IPS-18c (cell line): ENCODE results near the gene PGR.

Experiments
- H3K4me3 ChIP-seq: 2 replicates; pipeline ENCODE4 v1.7.0; 2013; ENCODE audit warnings: low read depth, mild to moderate bottlenecking, low read length, moderate library complexity; ENCODE audit not compliant: insufficient read depth
- H3K9me3 ChIP-seq: one replicate; pipeline ENCODE4 v1.6.1; 2013; ENCODE audit warnings: mild to moderate bottlenecking, low read length, moderate library complexity; ENCODE audit not compliant: control insufficient read depth, insufficient read depth

PGR gene

DNA sequence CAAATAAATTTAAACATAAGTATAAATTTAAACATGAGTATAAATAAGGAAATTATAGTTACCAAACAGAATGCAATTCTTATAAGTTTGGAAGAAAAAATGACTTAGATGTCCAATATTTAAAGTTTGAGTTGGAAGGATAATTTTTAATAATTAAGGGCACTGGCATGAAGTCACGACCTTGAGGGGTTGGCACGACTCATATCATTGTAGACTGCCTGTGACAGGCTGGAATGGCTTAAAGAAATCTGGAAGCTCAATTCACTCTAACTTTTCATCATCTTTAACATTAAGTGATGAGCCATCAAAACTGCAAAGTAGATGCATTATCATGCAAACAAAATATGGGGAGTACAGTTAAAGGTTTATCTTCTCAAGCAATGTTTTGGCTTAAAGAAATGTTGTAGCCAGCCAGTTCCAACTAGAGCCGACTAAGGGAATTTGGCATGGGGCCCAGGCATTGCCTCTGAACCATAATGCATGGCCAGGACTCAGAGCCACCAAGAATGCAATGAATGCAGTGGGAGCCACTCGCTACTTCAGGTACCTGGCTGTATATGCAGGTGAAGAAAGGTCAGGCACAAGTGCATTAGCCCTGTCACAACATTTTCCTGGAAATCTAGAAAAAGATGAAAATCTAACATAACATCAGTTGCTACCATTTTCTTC lies 33.4 kb downstream of the PGR start:
- Histone ChIP-seq H3K9me3 (no peaks in the 10 kb centered on the region), H3K4me3 (no peak overlapping the region)

DNA sequence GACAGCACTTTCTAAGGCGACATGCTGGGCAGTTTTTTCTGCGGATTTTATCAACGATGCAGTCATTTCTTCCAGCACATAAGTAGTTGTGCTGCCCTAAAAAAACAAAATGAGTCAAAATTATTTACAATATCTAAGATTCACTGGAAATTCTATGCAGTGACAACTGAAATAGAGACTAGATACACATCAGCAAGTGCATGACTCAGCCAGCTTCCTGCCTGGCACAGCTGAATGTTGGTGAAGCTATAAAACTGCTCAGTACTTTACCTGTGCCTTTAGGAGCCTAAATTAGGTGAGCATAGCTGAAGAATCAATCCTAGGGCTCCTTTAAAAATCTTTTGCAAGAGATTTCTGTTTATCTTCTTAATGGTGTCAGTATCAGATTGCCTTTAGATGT lies 37.8 kb downstream of the PGR start:
- Histone ChIP-seq H3K9me3 (no peaks in the 10 kb centered on the region), H3K4me3 (no peak overlapping the region)

DNA sequence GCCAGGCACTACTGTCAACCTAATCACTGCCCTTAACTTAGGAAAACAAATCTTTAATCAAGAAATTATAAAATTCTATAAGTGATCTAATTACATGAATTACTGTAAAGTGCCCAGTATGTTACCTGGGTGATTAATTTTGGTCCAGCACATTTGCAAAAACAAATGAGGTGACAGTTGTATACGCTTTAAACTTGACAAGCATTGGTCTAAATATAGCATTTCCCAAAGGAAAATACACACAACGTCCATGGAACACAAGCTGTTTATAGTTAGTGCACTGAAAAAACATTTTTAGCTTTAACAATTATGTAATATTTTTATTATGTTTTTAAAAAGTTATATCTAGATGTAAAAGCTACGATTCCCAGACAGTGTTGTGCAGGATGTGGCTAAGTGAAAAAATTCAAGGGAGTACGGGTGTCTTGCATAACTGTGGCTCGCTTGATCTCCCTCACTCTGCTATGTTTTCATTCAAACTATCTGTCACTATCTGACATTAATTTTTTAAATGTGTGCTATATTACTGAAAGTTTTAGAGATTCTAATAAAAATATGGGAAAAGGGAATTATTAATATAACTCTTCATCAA lies 38.8 kb downstream of the PGR start:
- H3K4me3 ChIP-seq = no peak overlapping the region
- no peaks in the 10 kb centered on the region for H3K9me3 ChIP-seq

DNA sequence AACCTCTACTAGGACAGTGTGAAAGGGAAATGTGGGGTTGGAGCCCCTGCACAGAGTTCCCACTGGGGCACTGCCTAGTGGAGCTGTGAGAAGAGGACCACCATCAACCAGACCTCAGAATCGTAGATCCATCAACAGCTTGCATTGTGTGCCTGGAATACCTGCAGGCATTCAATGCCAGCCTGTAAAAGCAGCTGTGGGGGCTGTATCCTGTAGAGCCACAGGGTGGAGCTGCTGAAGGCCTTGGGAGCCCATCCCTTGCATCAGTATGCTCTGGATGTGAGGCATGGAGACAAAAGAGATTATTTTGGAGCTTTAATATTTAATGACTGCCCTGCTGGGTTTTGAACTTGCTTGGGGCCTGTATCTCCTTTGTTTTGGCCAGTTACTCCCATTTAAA lies 46.3 kb downstream of the PGR start:
- Histone ChIP-seq H3K9me3 (peaks cover 4% of the 10 kb centered on the region), H3K4me3 (no peak overlapping the region)

DNA sequence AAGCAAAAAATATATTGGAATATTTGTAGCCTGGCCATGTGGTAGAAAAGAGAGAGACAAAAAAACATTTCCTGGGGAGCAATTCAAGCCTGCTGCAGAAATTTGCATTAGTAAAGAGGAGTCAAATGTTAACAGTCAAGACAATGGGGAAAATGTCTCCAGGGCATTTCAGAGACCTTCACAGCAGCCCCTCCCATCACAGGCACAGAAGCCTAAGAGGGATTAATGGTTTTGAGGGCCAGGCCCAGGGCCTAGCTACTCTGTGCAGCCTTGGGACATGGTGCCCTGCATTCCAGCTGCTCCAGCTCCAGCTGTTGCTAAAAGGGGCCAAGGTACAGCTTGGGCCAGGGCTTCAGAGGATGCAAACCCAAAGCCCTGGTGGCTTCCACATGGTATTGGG lies 46.8 kb downstream of the PGR start:
- H3K4me3 ChIP-seq = no peak overlapping the region
- H3K9me3 ChIP-seq = peaks cover 4% of the 10 kb centered on the region

DNA sequence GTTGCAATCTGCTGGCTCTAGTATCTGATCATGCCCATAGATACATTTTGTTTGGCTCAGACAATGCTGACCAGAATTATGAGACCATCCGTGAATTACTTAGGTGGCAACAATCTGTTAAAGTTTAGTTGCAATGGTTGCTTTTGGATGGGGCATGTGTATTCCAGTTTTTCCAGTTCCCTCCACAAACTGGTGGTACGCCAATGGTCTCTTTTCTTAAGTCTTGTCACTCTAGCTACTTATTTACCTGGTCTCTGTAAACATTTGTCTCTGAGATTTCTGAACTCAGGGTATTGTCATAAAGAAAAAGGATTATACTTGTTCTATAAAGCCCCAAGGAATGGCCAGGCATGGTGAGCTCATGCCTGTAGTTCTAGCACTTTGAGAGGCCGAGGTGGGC lies 65.9 kb downstream of the PGR start:
- no peaks in the 10 kb centered on the region for H3K9me3 ChIP-seq
- H3K4me3 ChIP-seq = no peak overlapping the region

DNA sequence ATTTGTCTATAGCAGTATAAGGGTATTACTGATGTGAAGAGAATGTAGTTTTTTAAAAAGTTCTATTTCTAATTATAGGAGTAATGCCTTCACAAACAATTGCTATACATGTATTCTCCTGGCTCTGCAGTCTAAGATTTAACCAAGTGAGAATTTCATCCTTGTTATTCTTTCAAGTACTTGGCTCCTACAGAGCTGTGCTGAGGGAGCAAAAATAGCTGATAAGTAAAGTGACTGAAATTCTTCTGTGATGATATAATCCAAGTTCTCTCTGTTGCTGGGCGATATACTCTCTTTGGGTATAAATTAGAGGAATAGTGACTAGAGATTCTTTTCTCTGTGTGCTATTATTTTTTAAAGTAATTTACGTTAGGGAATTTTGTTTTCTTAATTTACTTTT lies 68.0 kb downstream of the PGR start:
- Histone ChIP-seq H3K9me3 (no peaks in the 10 kb centered on the region), H3K4me3 (no peak overlapping the region)

DNA sequence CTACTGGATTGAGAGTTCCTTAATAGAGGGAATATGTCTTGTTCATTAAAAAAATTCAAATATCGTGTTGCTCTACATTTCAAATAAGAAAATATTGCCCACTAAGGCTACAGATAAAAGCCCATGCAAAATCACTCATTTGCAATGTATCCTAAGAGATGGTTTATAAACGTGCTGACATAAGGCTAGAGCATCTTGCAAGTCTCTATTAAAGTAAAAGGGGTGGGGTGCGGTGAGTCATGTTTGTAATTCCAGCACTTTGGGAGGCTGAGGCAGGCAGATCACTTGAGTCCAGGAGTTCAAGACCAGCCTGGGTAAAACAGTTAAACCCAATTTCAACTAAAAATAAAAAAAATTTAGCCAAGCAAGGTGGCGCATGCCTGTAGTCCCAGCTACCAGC lies 70.3 kb downstream of the PGR start:
- H3K9me3 ChIP-seq = no peaks in the 10 kb centered on the region
- H3K4me3 ChIP-seq = no peak overlapping the region

DNA sequence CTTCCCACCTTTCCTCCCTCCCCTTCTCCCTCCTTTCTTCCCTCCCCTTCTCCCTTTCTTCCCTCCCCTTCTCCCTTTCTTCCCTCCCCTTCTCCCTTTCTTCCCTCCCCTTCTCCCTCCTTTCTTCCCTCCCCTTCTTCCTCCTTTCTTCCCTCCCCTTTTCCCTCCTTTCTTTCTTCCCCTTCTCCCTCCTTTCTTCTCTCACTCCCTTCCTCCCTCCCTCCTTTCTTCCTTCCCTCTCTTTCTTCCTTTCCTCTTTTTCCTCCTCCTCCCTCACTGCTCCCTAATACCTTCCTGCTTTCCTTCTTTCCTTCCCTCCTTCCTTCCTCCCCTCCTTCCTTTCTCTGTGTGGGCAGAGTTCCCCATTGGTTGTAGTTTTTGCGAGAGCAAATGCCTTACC lies 76.1 kb downstream of the PGR start:
- no peaks in the 10 kb centered on the region for H3K9me3 ChIP-seq
- H3K4me3 ChIP-seq = no peak overlapping the region

DNA sequence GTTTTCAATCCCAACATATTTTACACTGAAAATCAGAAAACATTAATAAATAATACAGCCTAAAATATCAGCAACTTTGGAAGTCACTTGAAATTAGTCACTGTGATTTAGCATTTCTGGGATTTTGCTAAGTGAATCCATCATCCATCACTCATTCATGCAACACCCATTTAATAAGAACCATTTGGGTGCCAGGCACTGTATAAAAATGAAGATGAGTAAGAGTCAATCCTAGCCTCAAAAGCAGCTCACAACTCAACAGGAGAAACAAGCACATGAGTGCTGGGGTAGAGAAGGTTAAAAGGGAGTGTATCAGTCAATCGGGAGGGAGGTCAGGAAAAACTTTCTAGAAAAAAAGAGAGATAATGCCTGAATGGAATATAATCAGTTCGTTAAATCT lies 77.9 kb downstream of the PGR start:
- no peak overlapping the region for H3K4me3 ChIP-seq
- H3K9me3 ChIP-seq = no peaks in the 10 kb centered on the region

DNA sequence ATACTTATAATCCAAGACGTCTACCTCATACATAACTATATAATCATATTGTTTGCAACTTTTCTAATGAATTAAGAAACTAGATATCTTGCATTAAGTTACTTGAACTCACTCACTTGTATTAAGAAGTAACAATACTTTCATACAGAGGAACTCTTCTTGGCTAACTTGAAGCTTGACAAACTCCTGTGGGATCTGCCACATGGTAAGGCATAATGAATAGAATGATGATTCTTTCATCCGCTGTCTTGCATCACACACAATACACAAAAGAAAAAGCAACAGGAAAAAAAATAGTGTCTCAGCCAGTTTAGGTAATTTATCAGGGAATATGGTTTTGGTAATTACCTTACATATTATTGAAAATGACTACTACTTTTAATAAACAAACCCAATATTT lies 79.8 kb downstream of the PGR start:
- H3K4me3 ChIP-seq = no peak overlapping the region
- no peaks in the 10 kb centered on the region for H3K9me3 ChIP-seq

DNA sequence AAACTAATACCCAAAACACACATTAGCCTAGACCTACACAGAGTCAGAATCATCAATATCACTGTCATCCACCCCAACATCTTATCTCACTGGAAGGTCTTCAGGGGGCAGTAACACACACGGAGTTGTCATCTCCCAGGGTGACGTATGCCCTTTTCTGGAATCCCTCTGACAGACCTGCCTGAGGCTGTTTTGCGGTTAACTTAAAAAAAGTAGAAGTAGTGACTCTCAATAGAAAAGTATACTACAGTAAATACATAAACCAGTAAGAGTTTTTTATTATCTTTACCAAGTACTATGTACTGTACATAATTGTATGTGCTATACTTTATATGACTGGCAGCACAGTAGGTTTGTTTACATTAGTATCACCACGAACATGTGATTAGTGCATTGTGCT lies 80.5 kb downstream of the PGR start:
- Histone ChIP-seq H3K9me3 (no peaks in the 10 kb centered on the region), H3K4me3 (no peak overlapping the region)

DNA sequence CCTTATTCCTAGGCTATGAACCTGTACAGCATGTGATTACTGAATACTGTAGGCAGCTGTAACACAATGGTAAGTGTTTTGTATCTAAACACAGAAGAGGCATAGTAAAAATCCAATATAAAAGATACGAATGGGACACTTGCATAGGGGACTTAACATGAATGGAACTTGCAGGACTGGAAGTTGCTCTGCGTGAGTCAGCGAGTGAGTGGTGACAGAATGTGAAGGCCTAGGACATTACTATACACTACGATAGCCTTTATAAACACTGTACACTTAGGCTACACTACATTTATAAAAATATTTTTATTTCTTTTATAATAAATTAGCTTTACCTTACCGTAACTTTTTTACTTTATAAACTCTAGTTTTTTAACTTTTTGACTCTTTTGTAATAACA lies 81.1 kb downstream of the PGR start:
- no peaks in the 10 kb centered on the region for H3K9me3 ChIP-seq
- H3K4me3 ChIP-seq = no peak overlapping the region

DNA sequence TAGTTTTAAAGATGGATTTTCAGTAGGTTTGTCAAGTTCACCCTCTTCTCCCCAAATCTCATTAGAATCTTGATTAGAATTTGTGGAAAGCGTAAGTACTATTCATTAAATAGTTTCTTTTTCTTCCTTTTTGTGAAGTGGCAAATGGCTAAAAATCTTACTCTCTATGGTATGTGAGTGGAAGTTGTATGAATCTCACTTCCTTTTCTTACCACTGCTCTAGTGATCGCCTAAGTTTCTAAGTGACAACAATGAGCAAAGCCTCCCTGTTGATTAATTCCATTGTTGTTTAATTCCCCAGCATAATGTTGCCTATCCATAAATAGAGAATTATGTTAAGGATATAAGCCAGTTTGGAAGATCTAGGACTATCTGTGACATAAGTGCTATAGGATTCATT lies 82.7 kb downstream of the PGR start:
- H3K4me3 ChIP-seq = no peak overlapping the region
- no peaks in the 10 kb centered on the region for H3K9me3 ChIP-seq

DNA sequence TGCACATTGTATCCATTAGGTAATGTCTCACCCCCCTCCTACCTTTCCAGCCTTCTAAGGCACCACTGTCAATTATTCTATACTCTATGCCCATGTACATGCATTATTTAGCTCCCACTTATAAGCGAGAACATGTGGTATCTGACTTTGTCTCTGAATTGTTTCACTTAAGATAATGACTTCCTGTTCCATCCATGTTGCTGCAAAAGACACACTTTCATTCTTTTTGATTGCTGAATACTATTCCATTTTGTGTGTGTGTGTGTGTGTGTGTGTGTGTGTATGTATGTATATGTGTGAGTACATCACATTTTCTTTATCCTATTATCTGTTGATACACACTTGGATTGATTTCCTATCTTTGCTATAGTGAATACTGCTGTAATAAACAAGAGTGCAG lies 84.2 kb downstream of the PGR start:
- Histone ChIP-seq H3K9me3 (no peaks in the 10 kb centered on the region), H3K4me3 (no peak overlapping the region)

DNA sequence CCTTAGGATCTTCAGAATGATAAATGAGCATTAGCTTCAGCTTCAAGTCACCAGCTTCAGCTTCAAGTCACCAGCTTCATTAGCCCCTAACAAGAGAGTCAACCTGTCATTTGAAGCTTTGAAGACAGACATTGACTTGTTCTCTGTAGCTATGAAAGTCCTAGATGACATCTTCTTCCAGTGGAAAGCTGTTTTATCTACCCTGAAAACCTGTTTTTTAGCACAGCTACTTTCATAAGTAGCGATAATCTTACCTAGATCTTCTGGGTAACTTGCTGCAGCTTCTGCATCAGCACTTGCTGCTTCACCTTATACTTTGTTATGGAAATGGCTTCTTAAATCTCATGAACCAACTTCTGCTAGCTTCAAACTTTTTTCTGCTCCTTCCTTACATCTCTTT lies 85.7 kb downstream of the PGR start:
- no peak overlapping the region for H3K4me3 ChIP-seq
- H3K9me3 ChIP-seq = no peaks in the 10 kb centered on the region

DNA sequence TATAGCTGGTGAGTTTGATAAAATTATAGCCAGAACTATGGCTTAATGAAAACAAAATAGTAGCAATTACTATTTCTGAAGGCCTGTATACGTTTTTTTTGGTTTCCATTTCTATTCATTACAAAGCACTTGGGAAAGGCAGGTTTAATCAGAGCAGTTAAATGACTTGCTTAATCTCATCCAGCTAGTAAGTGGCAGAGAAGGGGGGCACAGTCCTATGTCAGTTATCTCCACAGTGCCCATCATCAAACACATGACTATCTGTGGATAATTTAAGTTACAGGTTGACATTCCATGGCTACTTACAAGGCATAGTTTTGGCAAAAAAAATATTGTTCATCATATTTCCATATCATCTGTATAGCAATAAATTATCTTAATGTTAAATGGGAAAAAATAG lies 93.7 kb downstream of the PGR start:
- no peak overlapping the region for H3K4me3 ChIP-seq
- H3K9me3 ChIP-seq = no peaks in the 10 kb centered on the region

DNA sequence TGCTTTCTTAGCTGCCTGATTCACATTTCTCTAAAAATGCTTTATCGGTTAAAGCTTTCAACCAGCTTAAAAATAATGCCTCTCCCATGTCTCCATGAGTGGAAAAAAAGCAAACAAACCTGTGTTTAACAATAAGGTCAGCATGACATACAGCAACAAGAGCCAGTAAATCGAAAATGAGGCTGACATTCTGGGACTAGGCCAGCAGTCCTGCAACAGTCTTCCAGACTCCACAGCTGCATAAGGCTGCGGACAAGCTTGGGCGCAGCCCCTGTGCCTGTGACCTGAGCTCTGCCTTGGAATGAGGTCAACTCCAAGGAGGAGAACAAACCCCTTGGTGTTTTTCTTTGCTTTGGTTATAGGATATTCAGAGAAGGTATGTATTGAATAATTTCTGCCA lies 95.5 kb downstream of the PGR start:
- Histone ChIP-seq H3K9me3 (no peaks in the 10 kb centered on the region), H3K4me3 (no peak overlapping the region)

DNA sequence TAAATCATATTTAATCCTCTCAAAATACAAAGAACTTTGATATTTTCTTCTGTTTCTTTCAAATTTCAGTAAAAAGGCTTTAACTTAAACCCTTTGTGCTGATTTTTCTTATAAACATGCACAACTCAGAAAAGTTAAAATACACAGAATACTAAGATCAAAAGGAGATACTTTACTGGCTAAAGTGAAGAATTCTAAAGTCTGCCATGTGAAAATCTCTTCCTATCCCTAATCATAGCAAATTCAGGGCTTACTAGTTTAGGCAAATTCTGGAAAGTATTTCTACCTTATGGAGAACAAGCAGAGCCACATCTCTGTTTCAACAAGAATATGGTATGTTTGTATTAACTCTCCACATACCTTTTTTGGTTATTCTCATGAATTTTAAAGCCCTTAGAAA lies 96.6 kb downstream of the PGR start:
- H3K9me3 ChIP-seq = no peaks in the 10 kb centered on the region
- no peak overlapping the region for H3K4me3 ChIP-seq
